ENCODE measurements around the gene JAG1. TPM values are rescaled to one million over a fixed set of nuclear protein-coding genes. Genes with fewer than 3 reads are reported as not detected.

Gene JAG1
- polyA plus RNA-seq (2011; rRNA removed) (13.5 and 17.9 TPM in 2 replicates), polyA minus RNA-seq (2011; rRNA and poly(A)+ RNA removed) (55.2 and 56.7 TPM in 2 replicates)

GRCh38 chr20:10673842-10674683, at the start of gene JAG1:
JAG1 (minus strand) TSS chr20:10673999; CDS start chr20:10673530, 469 bp downstream.
- TF ChIP-seq CTCF (IDR thresholded peaks at IDR 0.05; ENCODE audit: low read depth, low read length), result no peak
- Histone ChIP-seq H3K4me3 (ENCODE audit: low read depth, low read length) (peak within 1 kb of the TSS; percentile 88), H3K9me3 (ENCODE audit: control insufficient read depth, insufficient read depth, low read length) (no peaks in the 10 kb centered on the region; the same call in 1 of the 2 replicates), H3K27me3 (ENCODE audit: control insufficient read depth, insufficient read depth, low read length) (no peaks in the 10 kb centered on the region), H3K27ac (ENCODE audit: low read depth, low read length) (peak within 1 kb of the TSS; percentile 97)
- CTCF ChIA-PET, result interaction anchor here (0.6 to 2.0 kb wide), 27 partner anchors 9 to 592 kb away, joined by 3 to 9 read pairs (median 3); no protein-coding TSS in a partner anchor
- DNase-seq (ENCODE audit: low read depth, low spot score), result peak; percentile 89
- POLR2A ChIA-PET, result interaction anchor here (0.6 to 1.6 kb wide), 9 partner anchors 65 to 493 kb away, joined by 3 to 8 read pairs (median 4); partner anchors contain the start of gene SLX4IP

- CTCF ChIA-PET, result interaction anchor here (0.9 kb wide), 1 partner anchor 41 kb away, joined by 3 read pairs; no protein-coding TSS in a partner anchor
- no peak for DNase-seq (ENCODE audit: low read depth, low spot score)
Observed at GRCh38 chr20:10721976-10722375, 48.2 kb upstream of the JAG1 start.

GRCh38 chr20:10721137-10721896, 47.5 kb upstream of the JAG1 start:
- no peak for DNase-seq (ENCODE audit: low read depth, low spot score)
- ChIA-PET CTCF (no interaction called here), POLR2A (no interaction called here)
- no peak overlapping the region for H3K4me3 ChIP-seq (ENCODE audit: low read depth, low read length)
- no peak overlapping the region for H3K27ac ChIP-seq (ENCODE audit: low read depth, low read length)
- H3K27me3 ChIP-seq (ENCODE audit: control insufficient read depth, insufficient read depth, low read length), result no peaks in the 10 kb centered on the region
- H3K9me3 ChIP-seq (ENCODE audit: control insufficient read depth, insufficient read depth, low read length), result no peaks in the 10 kb centered on the region
- no peak for TF ChIP-seq CTCF (IDR thresholded peaks at IDR 0.05; ENCODE audit: low read depth, low read length)

More at GRCh38 chr20:10721976-10722375, 48.2 kb upstream of the JAG1 start:
- H3K9me3 ChIP-seq (ENCODE audit: control insufficient read depth, insufficient read depth, low read length), result no peaks in the 10 kb centered on the region
- POLR2A ChIA-PET, result no interaction called here
- H3K27me3 ChIP-seq (ENCODE audit: control insufficient read depth, insufficient read depth, low read length), result no peaks in the 10 kb centered on the region
- TF ChIP-seq CTCF (IDR thresholded peaks at IDR 0.05; ENCODE audit: low read depth, low read length), result no peak
- H3K27ac ChIP-seq (ENCODE audit: low read depth, low read length), result no peak overlapping the region
- H3K4me3 ChIP-seq (ENCODE audit: low read depth, low read length), result no peak overlapping the region

DNA sequence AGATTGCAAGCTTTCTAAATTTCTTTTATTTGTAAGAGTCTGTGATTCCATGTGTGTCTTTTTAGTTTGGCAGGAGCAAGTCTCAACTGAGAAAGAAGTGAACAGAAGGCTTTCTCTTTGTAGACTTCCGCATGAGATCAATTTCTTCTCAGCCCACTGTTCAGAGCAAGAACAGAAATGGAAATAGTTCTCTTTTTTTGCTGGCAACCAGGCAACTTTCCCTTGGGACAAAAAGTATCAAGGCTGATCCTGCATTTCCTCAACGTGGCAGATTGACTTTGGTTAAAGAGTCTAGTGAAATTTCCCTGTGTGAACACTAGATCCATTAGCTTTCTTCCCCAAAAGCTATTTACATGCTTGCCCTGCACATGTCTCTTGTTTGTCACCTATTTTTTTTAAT, 46.8 kb upstream of the JAG1 start:
- Histone ChIP-seq H3K27ac (ENCODE audit: low read depth, low read length) (no peak overlapping the region), H3K9me3 (ENCODE audit: control insufficient read depth, insufficient read depth, low read length) (no peaks in the 10 kb centered on the region), H3K4me3 (ENCODE audit: low read depth, low read length) (no peak overlapping the region), H3K27me3 (ENCODE audit: control insufficient read depth, insufficient read depth, low read length) (no peaks in the 10 kb centered on the region)
- CTCF ChIA-PET, result no interaction called here
- no peak for TF ChIP-seq CTCF (IDR thresholded peaks at IDR 0.05; ENCODE audit: low read depth, low read length)
- no peak for DNase-seq (ENCODE audit: low read depth, low spot score)
- POLR2A ChIA-PET, result interaction anchor here (0.6 kb wide), 1 partner anchor 19 kb away, joined by 3 read pairs; no protein-coding TSS in a partner anchor

Data from AG04450 (cell line).